H1 (cell line): ENCODE data around the gene PCCA. TPM values are rescaled to one million over a fixed set of nuclear protein-coding genes. Genes with fewer than 3 reads are reported as not detected.

Source experiments
- ASH2L ChIP-seq: fragments of 200-600, 300-600 bp; sonication (generic); IDR thresholded peaks from one replicate; pipeline ENCODE4 v1.7.1; 2017; ENCODE audit warnings: low read length
- BRCA1 ChIP-seq: IDR thresholded peaks from 2 replicates; pipeline ENCODE4 v1.6.1; 2012; ENCODE audit warnings: low read depth, low read length, improper control_type of control experiment
- CHD1 ChIP-seq: IDR thresholded peaks from 2 replicates; pipeline ENCODE4 v1.6.1; 2012; ENCODE audit warnings: low read depth, low read length, improper control_type of control experiment
- CHD2 ChIP-seq: IDR thresholded peaks from 2 replicates; pipeline ENCODE4 v1.6.1; 2012; ENCODE audit warnings: low read length, improper control_type of control experiment
- CHD7 ChIP-seq: fragments of 300-600 bp; sonication (generic); IDR thresholded peaks from 2 replicates; pipeline ENCODE4 v1.7.1; 2012; ENCODE audit warnings: low read length, moderate library complexity, mild to moderate bottlenecking, inconsistent platforms; ENCODE audit not compliant: insufficient replicate concordance
- CTBP2 ChIP-seq: IDR thresholded peaks from 2 replicates; pipeline ENCODE4 v1.7.0; 2011; ENCODE audit warnings: borderline replicate concordance, mild to moderate bottlenecking, moderate library complexity, mixed read lengths, low read length; ENCODE audit not compliant: insufficient read depth, insufficient read length
- EP300 ChIP-seq, 2 experiments: IDR thresholded peaks; 1 replicate in 1 of 2; 2 replicates in 1 of 2; pipeline ENCODE4 v1.6.1; 2011 to 2012; ENCODE audit warnings: low read depth in 2 of 2, low read length in 2 of 2, mild to moderate bottlenecking in 2 of 2, borderline replicate concordance in 1 of 2, inconsistent platforms in 1 of 2, moderate library complexity in 1 of 2
- EZH2 ChIP-seq: fragments of 200-600 bp; sonication (generic); IDR thresholded peaks from 2 replicates; pipeline ENCODE4 v1.7.1; 2012; ENCODE audit warnings: low read depth, mild to moderate bottlenecking, moderate library complexity, low read length, inconsistent platforms; ENCODE audit not compliant: severe bottlenecking
- POLR2AphosphoS5 ChIP-seq: IDR thresholded peaks from 2 replicates; pipeline ENCODE4 v1.6.1; 2011; ENCODE audit warnings: low read depth, low read length
- SIRT6 ChIP-seq: IDR thresholded peaks from one replicate; pipeline ENCODE4 v1.7.1; 2012; ENCODE audit warnings: low read length, inconsistent platforms
- TAF7 ChIP-seq: optimal IDR thresholded peaks from 2 replicates; pipeline ENCODE3; 2011; ENCODE audit warnings: low read depth, mild to moderate bottlenecking, inconsistent platforms, low read length, moderate library complexity, borderline replicate concordance
- TBP ChIP-seq: IDR thresholded peaks from 2 replicates; pipeline ENCODE4 v1.6.1; 2011; ENCODE audit warnings: low read depth, low read length, improper control_type of control experiment
- TCF12 ChIP-seq: IDR thresholded peaks from 2 replicates; pipeline ENCODE4 v1.6.1; 2011; ENCODE audit warnings: low read depth, mild to moderate bottlenecking, low read length
- polyA plus RNA-seq, 7 experiments: library from polyadenylated mRNA; depleted of rRNA in 3 of 7; stranded (reverse) in 5 of 7; unstranded in 2 of 7; fragments of >200 nt in 5 of 7; fragments of 200-250 nt in 2 of 7; gene quantifications; 1 replicate in 5 of 7; 2 replicates in 1 of 7; 4 replicates in 1 of 7; pipeline versions ENCODE4 v1.2.1 to v1.2.3, GENCODE V29; 2011 to 2013; ENCODE audit warnings: missing spikeins in 2 of 7, mixed read lengths in 2 of 7
- total RNA-seq: library from RNA; stranded (reverse); fragmentation: NEBNext Ultra II Directional; extraction: Animal tissue kit (Norgen Biotek cat#: 25700); gene quantifications from 2 replicates; pipeline ENCODE4 v1.2.1, GENCODE V29; 2021

PCCA gene
- total and polyA plus RNA-seq, 2 of the 8 experiments (the other 6 are each of a cell fraction or from before 2014, with no cell fraction given) = 18.4 to 49.8 TPM

DNA sequence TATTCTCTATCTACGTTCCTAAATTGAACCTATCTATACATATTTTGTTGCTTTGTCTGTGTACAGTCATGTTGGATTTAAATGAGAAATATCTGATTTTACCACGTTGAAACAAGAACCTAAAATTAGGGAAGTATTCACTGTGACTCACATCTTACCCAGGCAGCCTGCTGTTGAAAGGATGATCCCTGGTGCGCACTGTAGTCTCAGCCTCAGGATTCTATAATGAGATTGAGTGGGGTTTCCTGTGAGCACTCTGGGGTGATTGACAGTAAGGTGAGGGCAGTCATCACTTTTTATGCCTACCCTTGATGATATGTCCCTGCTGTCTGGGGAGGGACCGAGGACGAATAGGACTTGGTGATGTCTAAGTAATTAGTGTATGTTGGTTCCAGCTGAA is 35.4 kb downstream of the PCCA start (continued):
- no peak for TF ChIP-seq CHD7
- TF ChIP-seq CTBP2 = no peak
- TF ChIP-seq TBP = no peak
- TF ChIP-seq BRCA1 = no peak
- TF ChIP-seq TAF7 = no peak
- no peak for TF ChIP-seq EP300 (IDR thresholded peaks at IDR 0.05; ENCODE audit: borderline replicate concordance in 1 of 2, low read depth in 2 of 2, low read length in 2 of 2)
- TF ChIP-seq TCF12 = no peak
- TF ChIP-seq SIRT6 = no peak
- TF ChIP-seq CHD1 = no peak
- no peak for TF ChIP-seq ASH2L
- no peak for TF ChIP-seq POLR2AphosphoS5
- TF ChIP-seq EZH2 = no peak
- TF ChIP-seq CHD2 = no peak
